Ishikawa (cell line): Measurements from ENCODE around the gene UBE2M.

Experiments used
- RAD21 ChIP-seq: IDR thresholded peaks from 2 replicates; pipeline ENCODE4 v1.6.1; 2012; ENCODE audit warnings: low read depth
- TAF1 ChIP-seq: IDR thresholded peaks from 2 replicates; pipeline ENCODE4 v1.6.1; 2012; ENCODE audit warnings: low read depth, mild to moderate bottlenecking
- YY1 ChIP-seq: IDR thresholded peaks from 2 replicates; pipeline ENCODE4 v1.6.1; 2012; ENCODE audit warnings: low read depth
- ZBTB7A ChIP-seq: IDR thresholded peaks from 2 replicates; pipeline ENCODE4 v1.6.1; 2012; ENCODE audit warnings: low read depth
- TF ChIP-seq, protein P1 (sequence below): IDR thresholded peaks from 2 replicates; pipeline ENCODE4 v1.6.1; 2012; ENCODE audit warnings: low read depth, mild to moderate bottlenecking

DNA sequence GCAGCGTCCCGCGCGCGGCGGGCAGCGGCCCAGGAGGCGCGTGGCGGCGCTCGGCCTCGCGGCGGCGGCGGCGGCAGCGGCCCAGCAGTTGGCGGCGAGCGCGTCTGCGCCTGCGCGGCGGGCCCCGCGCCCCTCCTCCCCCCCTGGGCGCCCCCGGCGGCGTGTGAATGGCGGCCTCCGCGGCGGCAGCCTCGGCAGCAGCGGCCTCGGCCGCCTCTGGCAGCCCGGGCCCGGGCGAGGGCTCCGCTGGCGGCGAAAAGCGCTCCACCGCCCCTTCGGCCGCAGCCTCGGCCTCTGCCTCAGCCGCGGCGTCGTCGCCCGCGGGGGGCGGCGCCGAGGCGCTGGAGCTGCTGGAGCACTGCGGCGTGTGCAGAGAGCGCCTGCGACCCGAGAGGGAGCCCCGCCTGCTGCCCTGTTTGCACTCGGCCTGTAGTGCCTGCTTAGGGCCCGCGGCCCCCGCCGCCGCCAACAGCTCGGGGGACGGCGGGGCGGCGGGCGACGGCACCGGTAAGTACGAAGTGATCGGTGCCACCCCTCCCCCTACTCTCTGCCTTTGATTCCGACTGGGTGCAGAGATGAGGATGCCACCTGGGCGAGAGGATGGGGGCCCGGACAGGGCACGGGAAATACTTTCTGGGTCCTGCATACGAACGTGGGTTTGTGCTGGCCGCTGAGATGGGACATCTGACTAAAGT lies 13.7 kb downstream of the UBE2M start:
- no peak for TF ChIP-seq TAF1
- no peak for TF ChIP-seq ZBTB7A
- TF ChIP-seq YY1: peak; percentile 80
- no peak for TF ChIP-seq RAD21
- TF ChIP-seq, protein P1, sequence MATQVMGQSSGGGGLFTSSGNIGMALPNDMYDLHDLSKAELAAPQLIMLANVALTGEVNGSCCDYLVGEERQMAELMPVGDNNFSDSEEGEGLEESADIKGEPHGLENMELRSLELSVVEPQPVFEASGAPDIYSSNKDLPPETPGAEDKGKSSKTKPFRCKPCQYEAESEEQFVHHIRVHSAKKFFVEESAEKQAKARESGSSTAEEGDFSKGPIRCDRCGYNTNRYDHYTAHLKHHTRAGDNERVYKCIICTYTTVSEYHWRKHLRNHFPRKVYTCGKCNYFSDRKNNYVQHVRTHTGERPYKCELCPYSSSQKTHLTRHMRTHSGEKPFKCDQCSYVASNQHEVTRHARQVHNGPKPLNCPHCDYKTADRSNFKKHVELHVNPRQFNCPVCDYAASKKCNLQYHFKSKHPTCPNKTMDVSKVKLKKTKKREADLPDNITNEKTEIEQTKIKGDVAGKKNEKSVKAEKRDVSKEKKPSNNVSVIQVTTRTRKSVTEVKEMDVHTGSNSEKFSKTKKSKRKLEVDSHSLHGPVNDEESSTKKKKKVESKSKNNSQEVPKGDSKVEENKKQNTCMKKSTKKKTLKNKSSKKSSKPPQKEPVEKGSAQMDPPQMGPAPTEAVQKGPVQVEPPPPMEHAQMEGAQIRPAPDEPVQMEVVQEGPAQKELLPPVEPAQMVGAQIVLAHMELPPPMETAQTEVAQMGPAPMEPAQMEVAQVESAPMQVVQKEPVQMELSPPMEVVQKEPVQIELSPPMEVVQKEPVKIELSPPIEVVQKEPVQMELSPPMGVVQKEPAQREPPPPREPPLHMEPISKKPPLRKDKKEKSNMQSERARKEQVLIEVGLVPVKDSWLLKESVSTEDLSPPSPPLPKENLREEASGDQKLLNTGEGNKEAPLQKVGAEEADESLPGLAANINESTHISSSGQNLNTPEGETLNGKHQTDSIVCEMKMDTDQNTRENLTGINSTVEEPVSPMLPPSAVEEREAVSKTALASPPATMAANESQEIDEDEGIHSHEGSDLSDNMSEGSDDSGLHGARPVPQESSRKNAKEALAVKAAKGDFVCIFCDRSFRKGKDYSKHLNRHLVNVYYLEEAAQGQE: no peak
